Endodermal cell (in vitro differentiated cells): ENCODE measurements around the gene BRSK2. TPM values are rescaled to one million over a fixed set of nuclear protein-coding genes. Genes with fewer than 3 reads are reported as not detected.

Experiments
- DNase-seq: peaks from one replicate; pipeline ENCODE4 v3.0.0-alpha.2; 2017
- H3K27ac ChIP-seq: 2 replicates; pipeline ENCODE4 v1.5.1; 2013; ENCODE audit warnings: mild to moderate bottlenecking, low read depth, low read length, moderate library complexity
- H3K27me3 ChIP-seq: 2 replicates; pipeline ENCODE4 v1.6.1; 2013; ENCODE audit warnings: mild to moderate bottlenecking, low read length, moderate library complexity; ENCODE audit not compliant: insufficient read depth, control insufficient read depth, poor library complexity, severe bottlenecking
- H3K36me3 ChIP-seq: 2 replicates; pipeline ENCODE4 v1.7.0; 2013; ENCODE audit warnings: mild to moderate bottlenecking, low read length, moderate library complexity; ENCODE audit not compliant: control insufficient read depth, insufficient read depth
- H3K4me1 ChIP-seq: one replicate; pipeline ENCODE4 v1.7.0; 2013; ENCODE audit warnings: low read length; ENCODE audit not compliant: control insufficient read depth, insufficient read depth
- H3K4me3 ChIP-seq: 2 replicates; pipeline ENCODE4 v1.5.1; 2013; ENCODE audit warnings: mild to moderate bottlenecking, low read length, moderate library complexity
- H3K9ac ChIP-seq: 2 replicates; pipeline ENCODE4 v1.6.1; 2013; ENCODE audit warnings: mild to moderate bottlenecking, low read length, moderate library complexity; ENCODE audit not compliant: poor library complexity, severe bottlenecking; ENCODE audit errors: extremely low read depth
- H3K9me3 ChIP-seq: 2 replicates; pipeline ENCODE4 v1.6.1; 2013; ENCODE audit warnings: mild to moderate bottlenecking, low read length, moderate library complexity; ENCODE audit not compliant: control insufficient read depth
- H3K27ac Mint-ChIP-seq: 2 replicates; pipeline ENCODE4 v1.8.0; 2020; ENCODE audit warnings: mixed read lengths
- H3K27me3 Mint-ChIP-seq: 2 replicates; pipeline ENCODE4 v1.8.0; 2021; ENCODE audit warnings: mild to moderate bottlenecking, mixed read lengths; ENCODE audit not compliant: insufficient read depth
- H3K36me3 Mint-ChIP-seq: 2 replicates; pipeline ENCODE4 v1.8.0; 2020; ENCODE audit warnings: low read depth, mixed read lengths
- H3K4me1 Mint-ChIP-seq: 2 replicates; pipeline ENCODE4 v1.8.0; 2020; ENCODE audit warnings: mixed read lengths
- H3K4me3 Mint-ChIP-seq: 2 replicates; pipeline ENCODE4 v1.8.0; 2020; ENCODE audit warnings: mild to moderate bottlenecking, moderate library complexity, mixed read lengths
- H3K9me3 Mint-ChIP-seq: 2 replicates; pipeline ENCODE4 v1.8.0; 2020; ENCODE audit warnings: mild to moderate bottlenecking, mixed read lengths
- WGBS, 2 experiments: methylation state at CpG; one replicate each; pipeline versions ENCODE4 v1.1.5 to v1.1.7; 2013; ENCODE audit warnings: missing lambda C conversion rate in 2 of 2, mixed read lengths in 1 of 2; ENCODE audit not compliant: insufficient coverage in 1 of 2, insufficient read length in 1 of 2; 5-methylcytosine and 5-hydroxymethylcytosine counted together
- total RNA-seq, 2 donors: library from RNA; stranded (reverse); fragmentation: NEBNext Ultra II Directional in 1 of 2; extraction: Animal tissue kit (Norgen Biotek cat#: 25700) in 1 of 2; gene quantifications; 2 replicates in 1 of 2; 3 replicates in 1 of 2; pipeline ENCODE4 v1.2.1, GENCODE V29; 2021
- TF ChIP-seq, protein P1 (sequence below): fragments of 200-600 bp; sonication (generic); conservative IDR thresholded peaks from 2 replicates; pipeline ENCODE4 v1.5.0; 2021; ENCODE audit warnings: antibody characterized with exemption, mild to moderate bottlenecking

BRSK2 gene
- total RNA-seq, 2 donors from 2014 or later: 9.4 to 10.3 TPM

GRCh38 chr11:1473786-1474185 lies 84.1 kb downstream of the BRSK2 start:
- Mint-ChIP-seq H3K27ac (no peak overlapping the region), H3K4me3 (no peak overlapping the region), H3K4me1 (no peaks in the 10 kb centered on the region), H3K27me3 (no peaks in the 10 kb centered on the region), H3K9me3 (no peaks in the 10 kb centered on the region), H3K36me3 (peaks cover 19% of the 10 kb centered on the region)
- TF ChIP-seq, protein P1, sequence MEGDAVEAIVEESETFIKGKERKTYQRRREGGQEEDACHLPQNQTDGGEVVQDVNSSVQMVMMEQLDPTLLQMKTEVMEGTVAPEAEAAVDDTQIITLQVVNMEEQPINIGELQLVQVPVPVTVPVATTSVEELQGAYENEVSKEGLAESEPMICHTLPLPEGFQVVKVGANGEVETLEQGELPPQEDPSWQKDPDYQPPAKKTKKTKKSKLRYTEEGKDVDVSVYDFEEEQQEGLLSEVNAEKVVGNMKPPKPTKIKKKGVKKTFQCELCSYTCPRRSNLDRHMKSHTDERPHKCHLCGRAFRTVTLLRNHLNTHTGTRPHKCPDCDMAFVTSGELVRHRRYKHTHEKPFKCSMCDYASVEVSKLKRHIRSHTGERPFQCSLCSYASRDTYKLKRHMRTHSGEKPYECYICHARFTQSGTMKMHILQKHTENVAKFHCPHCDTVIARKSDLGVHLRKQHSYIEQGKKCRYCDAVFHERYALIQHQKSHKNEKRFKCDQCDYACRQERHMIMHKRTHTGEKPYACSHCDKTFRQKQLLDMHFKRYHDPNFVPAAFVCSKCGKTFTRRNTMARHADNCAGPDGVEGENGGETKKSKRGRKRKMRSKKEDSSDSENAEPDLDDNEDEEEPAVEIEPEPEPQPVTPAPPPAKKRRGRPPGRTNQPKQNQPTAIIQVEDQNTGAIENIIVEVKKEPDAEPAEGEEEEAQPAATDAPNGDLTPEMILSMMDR: no peak
- no peaks in the 10 kb centered on the region for H3K27me3 ChIP-seq
- no peaks in the 10 kb centered on the region for H3K9me3 ChIP-seq
- peaks cover 18% of the 10 kb centered on the region for H3K36me3 ChIP-seq
- no peak overlapping the region for H3K27ac ChIP-seq
- no peak overlapping the region for H3K9ac ChIP-seq
- no peak for DNase-seq
- H3K4me3 ChIP-seq: no peak overlapping the region
- H3K4me1 ChIP-seq: no peaks in the 10 kb centered on the region
- 93 to 94% methylated on average over 11 to 22 of the region's 22 CpGs for WGBS, 2 experiments

- Histone ChIP-seq H3K27me3 (no peaks in the 10 kb centered on the region), H3K4me1 (no peaks in the 10 kb centered on the region), H3K4me3 (no peak overlapping the region), H3K9me3 (no peaks in the 10 kb centered on the region), H3K36me3 (peaks cover 18% of the 10 kb centered on the region), H3K9ac (no peak overlapping the region), H3K27ac (no peak overlapping the region)
- no peak for DNase-seq
- Mint-ChIP-seq H3K27ac (no peak overlapping the region), H3K4me3 (no peak overlapping the region), H3K4me1 (no peaks in the 10 kb centered on the region), H3K9me3 (no peaks in the 10 kb centered on the region), H3K36me3 (peaks cover 24% of the 10 kb centered on the region), H3K27me3 (no peaks in the 10 kb centered on the region)
- TF ChIP-seq, protein P1: no peak
- 91 to 93% methylated on average over 9 to 12 of the region's 12 CpGs for WGBS, 2 experiments
Observed at GRCh38 chr11:1475841-1476240, 86.1 kb downstream of the BRSK2 start.

- TF ChIP-seq, protein P1: no peak
- H3K4me1 Mint-ChIP-seq: no peaks in the 10 kb centered on the region
- Histone ChIP-seq H3K36me3 (peaks cover 18% of the 10 kb centered on the region), H3K9ac (no peak overlapping the region), H3K27ac (no peak overlapping the region), H3K9me3 (no peaks in the 10 kb centered on the region), H3K4me3 (no peak overlapping the region), H3K4me1 (no peaks in the 10 kb centered on the region), H3K27me3 (no peaks in the 10 kb centered on the region)
- no peak overlapping the region for H3K27ac Mint-ChIP-seq
- H3K36me3 Mint-ChIP-seq: peaks cover 24% of the 10 kb centered on the region
- H3K27me3 Mint-ChIP-seq: no peaks in the 10 kb centered on the region
- no peak overlapping the region for H3K4me3 Mint-ChIP-seq
- 89 to 90% methylated on average over 15 to 20 of the region's 20 CpGs for WGBS, 2 experiments
- H3K9me3 Mint-ChIP-seq: no peaks in the 10 kb centered on the region
- no peak for DNase-seq
Observed at GRCh38 chr11:1476940-1477736, 87.4 kb downstream of the BRSK2 start.
